Fibroblast of upper back skin (primary cell): Measurements from ENCODE around the gene TMEM107.
"Not testable (repeated sequence)": the region's sequence is repeated elsewhere in the genome, so short reads cannot be mapped to it uniquely, and the experiment has no call there.

Experiments used
- DNase-seq: peaks from one replicate; pipeline ENCODE4 v3.0.0-alpha.2; 2013

Gene TMEM107

DNA sequence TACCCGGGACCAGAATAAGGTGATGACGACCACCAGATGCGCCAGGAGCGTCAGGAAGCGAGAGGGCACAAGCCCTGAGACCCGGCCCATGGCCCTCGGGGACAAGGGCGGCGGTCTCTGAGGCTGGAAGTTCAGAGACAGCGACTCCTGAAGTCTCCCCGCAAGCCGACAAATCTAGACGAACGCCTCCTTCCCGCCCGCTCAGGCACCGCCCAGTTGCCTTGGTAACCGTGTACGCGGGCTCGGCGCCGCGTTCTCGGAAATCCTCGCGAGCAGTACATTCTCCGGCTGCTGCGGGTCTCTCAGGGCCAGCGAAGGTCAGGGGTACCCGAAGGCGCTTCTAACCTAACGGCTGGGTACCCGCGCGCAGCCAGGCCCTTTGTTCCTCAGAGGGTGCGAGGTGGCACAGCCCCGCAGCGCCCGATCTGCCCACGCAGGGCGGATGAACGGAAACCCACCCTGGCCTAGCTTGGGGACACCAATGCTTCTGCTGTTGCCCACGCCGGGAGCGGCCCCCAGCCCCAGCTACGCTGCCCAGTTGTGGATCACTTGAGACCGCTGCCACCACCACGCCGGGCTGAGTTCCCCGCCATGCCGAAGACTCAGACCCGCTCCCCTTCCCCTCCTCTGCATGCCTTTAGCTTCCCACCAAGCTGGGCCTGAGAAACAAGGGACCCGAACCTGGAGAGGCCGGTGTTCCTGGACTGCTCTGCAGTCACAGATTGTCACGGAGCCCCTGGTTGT is at the start of gene TMEM107:
TMEM107 (minus strand) TSS at position 184 of the 744 bp plus-strand sequence; CDS start at position 90, 94 bp downstream.
- DNase-seq, result peak; percentile 82

DNA sequence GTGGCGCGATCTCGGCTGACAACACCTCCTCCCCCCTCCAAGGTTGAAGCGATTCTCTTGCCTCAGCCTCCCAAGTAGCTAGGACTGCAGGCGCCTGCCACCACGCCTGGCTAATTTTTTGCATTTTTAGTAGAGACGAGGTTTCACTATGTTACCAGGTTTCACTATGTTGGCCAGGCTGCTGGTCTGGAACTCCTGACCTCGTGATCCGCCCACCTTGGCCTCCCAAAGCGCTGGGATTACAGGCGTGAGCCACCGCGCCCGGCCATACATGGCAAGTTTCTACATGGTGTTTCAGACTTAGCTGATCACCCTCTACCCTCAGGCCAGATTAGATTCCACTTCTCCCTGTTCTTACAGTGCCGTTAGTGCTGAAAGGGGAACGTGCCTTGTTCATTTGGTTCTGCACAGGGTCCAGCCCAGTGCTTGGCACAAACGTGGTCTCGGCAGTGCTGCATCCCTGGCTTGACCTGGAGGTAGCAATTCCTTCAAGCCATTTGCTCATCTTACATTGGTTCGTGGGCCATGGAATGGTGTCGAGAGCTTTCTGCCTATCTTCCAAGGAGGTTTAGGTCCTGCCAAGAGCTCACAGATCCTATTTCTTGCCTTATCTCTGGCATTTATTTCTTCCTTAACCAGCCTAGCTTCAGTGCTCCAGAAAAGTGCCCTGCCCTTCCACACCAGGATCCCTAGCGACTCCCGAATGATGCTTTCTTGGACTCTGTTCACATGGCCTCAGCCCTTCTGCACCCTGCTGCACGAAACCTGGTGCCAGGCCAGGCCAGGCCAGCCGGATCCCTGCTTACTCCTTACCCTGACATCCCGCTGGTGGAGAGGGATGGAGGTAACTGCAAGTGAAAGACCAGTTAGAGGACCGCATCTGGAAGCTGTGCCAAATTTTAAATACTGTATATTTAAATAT is 49.0 kb upstream of the TMEM107 start:
- no peak for DNase-seq

DNA sequence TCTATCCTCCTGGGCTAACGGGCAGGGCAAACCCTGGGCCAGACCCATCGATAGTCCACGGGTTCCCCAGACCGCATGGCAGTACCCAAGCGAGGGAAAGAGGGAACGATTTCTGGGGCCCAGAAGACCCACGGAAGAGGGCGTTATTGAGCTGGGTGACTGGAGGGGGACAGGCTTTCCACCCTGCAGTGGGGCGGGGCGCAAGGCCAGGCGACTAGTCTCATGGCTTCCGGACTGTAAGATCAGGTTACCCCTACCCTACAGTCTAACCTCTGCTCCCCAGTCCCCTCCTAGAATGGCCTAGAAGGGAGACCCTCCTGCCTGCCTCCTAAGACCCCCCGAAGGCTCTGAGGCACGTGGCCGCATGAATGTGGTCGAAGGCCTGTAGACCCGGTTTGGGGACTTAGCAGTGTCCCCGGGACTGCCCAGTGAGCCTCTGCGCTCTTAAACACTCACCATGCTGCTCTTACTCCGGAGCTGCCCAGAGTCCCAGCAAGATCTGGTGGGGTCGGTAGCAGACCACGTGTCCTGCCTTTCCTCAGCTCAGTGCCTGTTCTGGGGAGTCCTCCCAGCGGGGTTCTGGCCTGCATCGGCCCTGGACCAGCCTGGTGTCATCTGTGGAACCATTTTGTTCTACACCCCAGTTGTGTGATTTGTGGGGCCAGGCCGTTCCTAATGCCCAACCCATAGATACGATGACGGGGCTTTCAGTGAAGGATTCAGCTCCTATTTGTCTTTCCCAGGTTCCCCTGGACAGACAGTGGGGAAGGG is 47.4 kb upstream of the TMEM107 start:
- peak; percentile 41 for DNase-seq

DNA sequence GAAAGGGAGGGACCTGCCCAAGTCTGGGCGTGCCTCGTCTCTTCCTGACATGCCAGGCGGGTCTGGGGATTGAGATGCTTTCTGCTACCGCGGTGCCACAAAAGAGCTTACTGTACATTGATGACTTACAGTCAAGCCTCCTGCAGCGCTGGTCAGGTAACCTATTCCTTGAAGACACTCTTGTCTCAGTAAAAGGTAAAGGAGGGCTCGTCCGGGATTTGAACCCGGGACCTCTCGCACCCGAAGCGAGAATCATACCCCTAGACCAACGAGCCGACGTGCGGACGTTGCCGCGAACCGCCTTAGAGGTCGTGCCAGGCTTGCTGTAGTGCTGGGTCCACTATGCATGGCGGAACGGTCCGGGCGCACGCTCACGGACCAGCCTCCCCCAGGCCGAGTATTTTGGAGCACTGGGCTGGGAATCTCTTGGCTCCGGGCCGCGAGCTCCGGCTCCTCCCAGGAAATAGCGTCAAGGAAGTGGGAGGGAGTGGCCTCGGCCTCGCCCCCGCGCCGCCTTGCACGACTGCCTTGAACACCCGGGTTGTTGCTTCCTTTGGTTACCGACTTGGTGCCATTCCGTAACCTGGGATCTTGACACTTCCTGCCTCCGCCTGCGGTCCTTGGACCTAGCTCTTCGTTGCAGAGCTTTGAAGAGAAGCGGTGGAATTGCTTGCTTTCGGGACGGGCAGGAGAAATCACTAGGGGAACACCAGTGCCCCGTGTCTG is 46.6 kb upstream of the TMEM107 start:
- DNase-seq, result peak; percentile 96

DNA sequence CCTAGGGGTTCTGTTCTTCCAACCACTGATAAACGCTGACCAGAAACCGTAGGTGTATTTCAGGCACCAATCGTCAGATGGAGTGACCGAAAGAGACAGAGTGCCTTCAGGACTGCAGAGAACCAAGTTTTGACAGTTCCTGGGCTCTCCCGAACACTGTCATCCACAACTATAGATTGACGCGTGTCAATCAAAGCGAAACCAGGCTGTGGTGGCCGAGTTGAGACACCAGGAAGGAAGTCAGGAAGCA is 46.1 kb upstream of the TMEM107 start:
- no peak for DNase-seq

DNA sequence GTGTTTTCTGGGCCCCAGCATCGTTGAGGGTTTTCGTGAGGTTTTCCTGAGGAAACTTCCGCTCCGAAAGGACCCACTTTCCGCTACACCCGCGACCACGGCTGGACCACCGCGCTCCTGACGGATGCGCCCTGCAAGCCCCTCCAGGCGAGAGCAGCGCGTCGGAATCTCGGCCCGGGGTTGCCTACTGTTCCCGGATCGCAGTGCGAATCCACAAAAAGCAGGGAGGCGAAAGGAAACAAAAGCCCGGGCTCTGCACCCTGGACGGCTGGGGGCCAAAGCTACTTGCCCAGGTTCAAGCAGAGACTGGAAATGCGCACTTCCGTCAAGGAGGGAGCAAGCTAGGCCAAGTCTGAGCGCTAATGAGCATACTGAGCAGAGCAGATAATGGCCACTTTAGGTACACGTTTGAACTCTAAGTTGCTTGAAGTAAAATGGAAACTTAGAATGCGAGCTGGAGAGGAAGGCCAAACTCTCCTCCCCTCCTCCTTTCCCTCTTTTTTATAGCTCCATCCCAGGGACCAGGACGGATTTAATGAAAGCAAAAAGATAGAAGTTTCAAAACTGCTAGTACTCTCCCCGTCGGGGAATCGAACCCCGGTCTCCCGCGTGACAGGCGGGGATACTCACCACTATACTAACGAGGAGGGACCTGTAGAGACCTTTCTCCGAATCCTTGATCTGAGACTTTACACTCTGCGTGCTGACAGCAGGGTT is 45.6 kb upstream of the TMEM107 start:
- peak; percentile 92 for DNase-seq

DNA sequence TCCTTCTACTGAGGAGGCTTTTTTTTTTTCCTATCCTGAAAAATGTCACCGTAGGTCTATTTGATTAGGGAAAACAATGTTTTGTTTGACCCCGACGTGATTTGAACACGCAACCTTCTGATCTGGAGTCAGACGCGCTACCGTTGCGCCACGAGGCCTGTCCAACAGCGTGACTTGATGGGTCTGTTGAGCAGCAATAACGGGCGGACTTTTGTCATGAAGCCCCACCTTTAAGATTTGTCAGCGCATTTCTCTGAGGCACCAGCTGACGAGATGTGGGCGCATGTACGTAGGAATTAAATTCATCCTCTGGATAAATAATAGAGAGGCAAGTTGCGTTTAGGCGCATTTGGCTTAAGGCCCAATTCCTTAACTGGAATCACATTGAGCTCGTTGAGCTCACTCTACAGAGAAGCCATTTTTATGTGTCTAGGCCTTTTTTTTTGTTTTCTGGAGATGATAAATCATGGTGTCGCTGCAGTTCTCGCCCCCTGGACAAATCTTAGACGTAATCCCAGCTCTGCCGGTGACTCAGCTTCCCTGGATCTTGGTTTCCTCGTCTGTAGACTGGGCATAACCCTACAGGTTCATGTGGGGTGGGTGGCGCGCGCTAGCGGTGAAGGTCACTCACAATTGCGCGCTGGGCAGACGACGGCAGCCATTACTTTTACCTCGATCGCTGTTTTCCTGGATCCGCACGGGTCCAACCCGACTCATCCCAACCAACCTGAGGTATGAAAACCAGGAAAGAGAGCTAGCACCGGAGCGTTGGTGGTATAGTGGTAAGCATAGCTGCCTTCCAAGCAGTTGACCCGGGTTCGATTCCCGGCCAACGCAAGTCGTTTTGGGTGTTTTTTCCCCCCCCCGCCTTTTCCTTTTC is 44.8 kb upstream of the TMEM107 start:
- DNase-seq, result peak; percentile 95

DNA sequence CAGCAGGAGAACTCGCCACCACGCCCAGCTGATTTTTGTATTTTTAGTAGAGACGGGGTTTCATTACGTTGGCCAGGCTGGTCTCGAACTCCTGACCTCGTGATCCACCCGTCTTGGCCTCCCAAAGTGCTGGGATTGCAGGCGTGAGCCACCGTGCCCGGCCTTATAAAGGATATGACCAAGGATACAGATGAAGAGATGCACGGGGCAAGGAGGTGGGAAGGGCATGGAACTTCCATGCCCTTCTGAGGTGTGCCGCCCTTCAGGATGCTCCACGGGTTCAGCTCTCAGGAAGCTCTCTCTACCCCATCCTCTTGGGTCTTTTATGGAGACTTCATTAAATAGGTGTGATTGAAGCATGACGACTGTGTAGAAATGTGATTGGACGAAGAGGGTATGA is 37.8 kb upstream of the TMEM107 start:
- DNase-seq, result not testable (repeated sequence)

DNA sequence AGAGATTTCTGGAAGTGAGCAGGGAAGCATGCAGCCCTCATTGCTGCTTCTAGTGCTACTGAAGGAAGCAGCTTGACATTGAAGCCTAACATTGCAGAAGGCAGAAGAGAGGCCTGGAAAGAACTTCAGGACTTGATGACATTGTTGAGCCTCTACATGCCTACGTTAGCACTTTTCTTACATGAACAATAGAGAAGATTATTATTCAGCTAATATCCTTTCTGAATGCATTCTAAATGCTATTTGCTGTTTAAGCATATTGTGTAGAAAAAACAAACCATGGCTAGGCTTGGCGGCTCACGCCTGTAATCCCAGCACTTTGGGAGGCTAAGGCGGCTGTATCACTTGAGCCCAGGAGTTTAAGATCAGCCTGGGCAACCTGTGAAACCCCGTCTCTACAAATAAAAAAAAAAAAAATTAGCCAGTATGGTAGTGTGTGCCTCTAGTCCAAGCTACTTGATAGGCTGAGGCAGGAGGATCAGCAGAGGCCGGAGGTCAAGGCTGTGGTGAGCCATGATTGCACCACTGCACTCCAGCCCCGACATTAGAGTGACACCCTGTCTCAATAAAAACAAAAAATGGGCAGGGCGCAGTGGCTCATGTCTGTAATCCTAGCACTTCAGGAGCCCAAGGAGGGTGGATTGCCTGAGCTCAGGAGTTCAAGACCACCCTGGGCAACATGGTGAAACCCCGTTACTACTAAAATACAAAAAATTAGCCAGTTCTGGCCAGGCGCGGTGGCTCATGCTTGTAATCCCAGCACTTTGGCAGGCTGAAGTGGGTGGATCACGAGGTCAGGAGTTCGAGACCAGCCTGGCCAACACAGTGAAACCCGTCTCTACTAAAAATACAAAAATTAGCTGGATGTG is 36.4 kb upstream of the TMEM107 start:
- DNase-seq, result no peak

DNA sequence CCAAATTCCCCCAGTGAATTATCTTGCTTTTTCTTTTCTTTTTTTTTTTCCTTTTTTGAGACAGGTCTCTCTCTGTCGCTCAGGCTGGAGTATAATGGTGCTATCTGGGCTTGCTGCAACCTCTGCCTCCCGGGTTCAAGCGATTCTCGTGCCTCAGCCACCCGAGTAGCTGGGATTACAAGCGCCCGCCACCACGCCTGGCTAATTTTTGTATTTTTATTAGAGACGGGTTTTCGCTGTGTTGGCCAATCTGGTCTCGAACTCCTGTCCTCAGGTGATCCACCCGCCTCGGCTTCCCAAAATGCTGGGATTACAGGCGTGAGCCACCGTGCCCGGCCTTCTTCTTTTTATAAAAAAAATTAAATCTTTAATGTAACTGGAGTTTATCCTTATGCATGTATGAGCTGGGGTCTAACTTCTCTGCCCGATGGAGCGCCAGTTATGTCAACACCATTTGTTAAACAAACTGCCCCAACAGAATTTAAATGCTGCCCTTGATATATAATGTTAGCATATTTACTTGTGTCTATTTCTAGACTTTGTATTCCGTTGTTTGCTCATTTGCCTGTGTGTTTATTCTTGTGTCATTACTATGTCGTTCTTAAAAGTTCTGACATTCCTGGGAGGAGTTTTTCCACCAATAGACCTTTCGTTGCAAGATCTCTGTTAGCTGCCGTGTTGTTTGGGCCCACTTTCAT is 34.7 kb upstream of the TMEM107 start:
- no peak for DNase-seq

DNA sequence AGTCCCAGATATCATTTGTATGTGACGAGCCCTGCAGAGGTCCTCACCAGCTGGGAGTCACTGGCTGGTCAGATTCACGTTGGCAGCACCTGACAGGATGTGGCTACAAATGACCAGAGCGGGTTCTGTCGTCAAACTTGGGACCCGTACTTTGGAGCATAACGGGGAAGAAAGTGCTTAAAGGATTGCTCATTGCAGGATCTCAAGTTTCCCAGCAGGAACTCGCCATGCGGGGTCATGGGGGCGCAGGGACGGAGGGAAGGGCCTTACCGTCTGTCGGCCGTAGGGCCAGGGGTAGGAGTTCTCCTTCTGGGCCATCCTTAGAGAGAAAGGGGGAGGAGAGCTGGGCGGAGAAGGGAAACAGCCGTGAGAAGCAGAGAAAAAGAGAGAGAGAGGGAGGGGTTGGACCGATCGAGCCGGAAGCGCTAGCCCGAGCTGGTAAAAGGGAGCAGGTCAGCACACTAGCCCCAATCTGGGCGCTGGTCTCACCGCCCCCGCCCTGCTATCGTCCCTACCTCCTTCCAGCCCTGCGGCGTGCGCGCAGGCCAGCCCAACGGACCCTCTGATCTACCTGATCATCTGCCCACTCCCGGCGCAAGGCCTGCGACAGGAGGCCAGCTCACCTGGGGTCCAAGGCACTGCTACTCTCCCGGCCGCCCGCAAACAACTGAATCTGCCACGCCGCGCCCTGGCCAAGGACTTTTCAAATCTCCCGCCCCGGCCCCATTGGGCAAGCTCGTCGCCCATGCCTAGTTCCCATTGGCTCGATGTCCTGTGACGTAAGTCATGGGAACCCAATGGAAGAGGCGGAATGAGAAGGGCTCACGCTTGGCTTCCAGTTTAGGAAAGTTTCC is 34.0 kb upstream of the TMEM107 start, which contains the start of gene AURKB:
AURKB (minus strand) TSS at position 669 of the 854 bp plus-strand sequence; CDS start at position 318, 351 bp downstream.
- DNase-seq, result peak; percentile 98

DNA sequence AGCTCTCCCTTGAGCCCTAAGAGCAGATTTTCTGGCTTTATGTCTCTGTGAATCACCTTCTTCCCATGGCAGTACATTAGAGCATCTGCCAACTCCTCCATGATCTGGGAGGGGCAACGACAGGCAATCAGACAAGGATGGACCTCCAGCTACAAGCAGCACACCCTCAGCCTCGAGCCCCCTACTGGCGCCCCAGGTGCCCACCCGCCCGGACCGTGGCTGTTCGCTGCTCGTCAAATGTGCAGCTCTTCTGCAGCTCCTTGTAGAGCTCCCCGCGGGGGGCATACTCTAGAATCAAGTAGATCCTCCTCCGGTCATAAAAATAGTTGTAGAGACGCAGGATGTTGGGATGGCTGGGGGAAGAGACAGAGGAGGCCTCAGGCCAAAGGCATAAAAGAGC is 30.4 kb upstream of the TMEM107 start:
- no peak for DNase-seq

DNA sequence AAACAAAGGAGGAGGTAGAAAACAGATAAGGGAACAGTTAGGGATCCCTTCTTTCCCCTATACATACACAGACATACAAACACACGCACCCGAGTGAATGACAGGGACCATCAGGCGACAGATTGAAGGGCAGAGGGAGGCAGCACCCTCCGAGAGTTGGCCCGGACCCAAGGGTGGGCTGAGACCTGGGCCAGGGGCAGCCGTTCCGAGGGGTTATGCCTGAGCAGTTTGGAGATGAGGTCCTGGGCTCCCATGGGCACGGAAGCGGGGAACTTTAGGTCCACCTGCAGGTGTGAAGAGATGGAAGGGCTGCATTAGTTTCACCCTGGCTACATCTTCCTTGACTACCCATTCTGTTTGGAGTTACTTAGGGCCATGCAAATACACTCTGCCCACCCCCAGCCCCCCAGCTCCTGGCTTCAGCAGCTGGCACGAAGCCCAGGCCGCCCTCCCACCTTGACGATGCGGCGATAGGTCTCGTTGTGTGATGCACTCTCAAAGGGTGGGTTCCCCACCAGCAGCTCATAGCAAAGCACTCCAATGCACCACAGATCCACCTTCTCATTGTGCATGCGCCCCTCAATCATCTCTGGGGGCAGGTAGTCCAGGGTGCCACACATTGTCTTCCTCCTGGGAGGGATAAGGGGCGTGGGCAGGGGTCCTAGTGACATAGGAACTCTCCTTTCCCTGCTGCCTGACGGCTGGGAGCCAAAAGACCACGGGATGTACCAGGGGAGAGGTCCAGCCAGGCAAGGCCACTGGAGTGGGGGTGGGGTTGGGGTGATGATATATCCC is 28.8 kb upstream of the TMEM107 start:
- DNase-seq, result no peak

DNA sequence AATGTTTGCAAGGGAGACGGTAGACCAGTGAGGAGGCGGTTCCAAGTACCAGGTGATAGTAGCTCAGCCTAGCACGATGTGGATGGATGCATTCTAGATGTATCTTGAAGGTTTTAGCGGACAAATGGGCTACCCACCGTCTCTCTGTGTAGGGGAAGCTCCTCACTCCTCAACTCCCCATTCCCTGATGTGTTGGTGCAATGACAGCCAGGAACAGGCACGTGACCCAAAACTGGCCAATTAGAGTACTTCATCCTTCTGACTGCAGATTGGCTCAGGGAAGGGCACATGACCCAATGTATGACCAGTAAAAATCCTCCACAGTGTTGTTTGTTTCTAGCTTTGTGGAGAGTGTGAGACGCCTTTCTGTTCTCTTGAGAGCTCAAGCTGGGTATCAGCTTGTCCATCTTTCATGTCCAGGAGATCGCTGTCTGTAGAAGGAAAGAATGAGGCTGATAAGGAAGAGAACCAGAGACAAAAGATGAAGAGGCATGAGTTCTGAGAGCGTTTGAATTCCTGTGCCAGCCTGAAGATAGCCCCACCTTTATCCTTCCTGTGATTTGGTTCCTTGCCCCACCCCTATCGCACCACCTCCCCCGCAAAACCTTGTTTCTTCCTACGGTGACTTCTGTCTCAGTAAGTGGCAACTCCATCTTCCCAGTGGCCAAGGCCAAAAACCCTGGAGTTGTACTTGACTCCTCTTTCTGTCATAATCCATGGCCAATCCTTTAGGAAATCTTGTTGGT is 16.1 kb upstream of the TMEM107 start:
- peak; percentile 89 for DNase-seq

DNA sequence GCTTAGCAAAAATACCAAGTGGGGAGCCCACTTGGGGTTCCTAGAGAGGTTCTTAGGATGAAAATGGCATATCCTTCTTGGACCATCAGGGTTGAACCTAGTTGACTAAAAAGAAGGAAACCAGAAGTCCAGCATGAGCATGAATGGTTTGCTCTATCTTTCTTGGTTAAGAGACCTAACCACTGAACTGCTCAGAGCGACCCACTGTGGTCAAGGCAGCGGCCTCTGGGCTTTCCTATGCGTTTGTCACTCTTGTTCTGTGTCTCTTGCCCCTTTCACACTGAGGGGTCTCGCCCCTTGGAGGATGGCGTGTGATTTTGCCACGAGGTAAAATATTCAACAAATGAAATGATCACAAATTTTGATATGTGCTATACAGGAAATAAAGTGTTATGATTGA is 14.3 kb upstream of the TMEM107 start:
- DNase-seq, result no peak

DNA sequence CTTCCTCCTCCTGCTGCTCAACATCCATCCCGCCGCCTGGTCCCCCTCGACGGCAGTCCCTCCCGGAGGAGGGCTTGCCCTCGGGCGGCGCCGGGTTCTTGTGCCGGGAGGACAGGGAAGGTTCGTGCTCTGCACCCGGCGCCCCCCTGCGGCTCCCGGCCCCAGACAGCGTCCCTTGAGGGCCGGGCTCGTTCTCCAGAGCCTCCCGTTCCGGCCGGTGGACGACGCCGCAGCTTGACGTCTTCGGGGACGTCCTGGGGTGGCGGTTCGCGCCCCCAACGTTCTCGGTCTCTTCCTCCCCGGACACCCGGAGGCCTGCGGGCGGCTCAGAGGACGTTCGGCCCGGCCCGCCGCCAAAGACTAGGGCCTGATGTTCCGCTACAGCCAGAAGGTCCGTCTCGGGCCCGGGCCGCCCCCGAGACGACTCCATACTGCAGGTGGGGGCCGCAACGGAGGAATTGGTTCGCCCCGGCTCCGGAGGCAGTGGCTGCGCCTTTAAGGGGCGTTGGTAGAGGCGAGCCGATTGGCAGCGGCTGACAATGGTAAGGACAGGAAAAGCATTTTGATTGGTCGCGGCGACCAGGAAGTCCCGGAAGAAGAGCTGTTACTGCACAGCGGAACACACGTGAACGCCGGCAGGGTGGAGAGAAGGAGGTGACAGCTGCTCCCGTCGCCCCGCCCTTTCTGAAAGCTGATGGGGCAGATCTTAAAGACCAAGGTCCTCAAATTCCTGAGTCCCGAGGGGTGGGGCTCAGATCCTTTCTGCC is 13.7 kb upstream of the TMEM107 start, which contains the start of gene BORCS6:
BORCS6 (minus strand) TSS at position 470 of the 767 bp plus-strand sequence; CDS start at position 430, 40 bp downstream.
- peak; percentile 99 for DNase-seq
